Keratinocyte (primary cell): ENCODE results near the gene GDPD5. TPM values are rescaled to one million over a fixed set of nuclear protein-coding genes. Genes with fewer than 3 reads are reported as not detected.

Experiments
- DNase-seq: peaks from one replicate; pipeline ENCODE4 v3.0.0-alpha.2; 2011; ENCODE audit warnings: low read depth, missing footprints, low spot score
- FAIRE-seq: peaks from 2 replicates; lab custom pipeline; 2011; peaks lifted over from hg19 to GRCh38; lab: Jason Lieb, UNC
- H2AFZ ChIP-seq: 2 replicates; pipeline ENCODE4 v1.6.0; 2012; ENCODE audit warnings: low read length, control low read depth, inconsistent platforms; ENCODE audit not compliant: control insufficient read depth
- H3K27ac ChIP-seq: 2 replicates; pipeline ENCODE4 v1.5.1; 2011; ENCODE audit warnings: low read length; ENCODE audit not compliant: control insufficient read depth, insufficient read depth
- H3K27me3 ChIP-seq: 3 replicates; pipeline ENCODE4 v1.6.0; 2011; ENCODE audit warnings: low read length; ENCODE audit not compliant: control insufficient read depth, insufficient read depth; ENCODE audit errors: extremely low read depth
- H3K36me3 ChIP-seq, 2 experiments: 2 replicates in 1 of 2; 3 replicates in 1 of 2; pipeline ENCODE4 v1.5.1; 2011; ENCODE audit warnings: low read length in 2 of 2, mild to moderate bottlenecking in 1 of 2; ENCODE audit not compliant: control insufficient read depth in 2 of 2, insufficient read depth in 2 of 2; ENCODE audit errors: extremely low read depth in 1 of 2
- H3K4me1 ChIP-seq: 3 replicates; pipeline ENCODE4 v1.5.1; 2011; ENCODE audit warnings: low read length; ENCODE audit not compliant: control insufficient read depth, insufficient read depth; ENCODE audit errors: extremely low read depth
- H3K4me2 ChIP-seq: 3 replicates; pipeline ENCODE4 v1.6.0; 2011; ENCODE audit warnings: low read depth, low read length; ENCODE audit not compliant: control insufficient read depth, insufficient read depth; ENCODE audit errors: extremely low read depth
- H3K4me3 ChIP-seq, 3 experiments: fragments of 200-600 bp in 1 of 3; sonication (generic) in 1 of 3; 2 replicates in 2 of 3; 3 replicates in 1 of 3; pipeline ENCODE4 v1.5.1; 2011 to 2016; ENCODE audit warnings: low read length in 3 of 3, mild to moderate bottlenecking in 3 of 3, control low read depth in 2 of 3, inconsistent platforms in 1 of 3, low read depth in 1 of 3, mixed read lengths in 1 of 3, mixed run types in 1 of 3, moderate library complexity in 1 of 3; ENCODE audit not compliant: control insufficient read depth in 2 of 3, insufficient read depth in 2 of 3; ENCODE audit errors: extremely low read depth in 1 of 3
- H3K79me2 ChIP-seq: 2 replicates; pipeline ENCODE4 v1.6.0; 2012; ENCODE audit warnings: low read length; ENCODE audit not compliant: control insufficient read depth, insufficient read depth
- H3K9ac ChIP-seq: 3 replicates; pipeline ENCODE4 v1.6.0; 2011; ENCODE audit warnings: low read length; ENCODE audit not compliant: control insufficient read depth, insufficient read depth; ENCODE audit errors: extremely low read depth
- H3K9me1 ChIP-seq: 3 replicates; pipeline ENCODE4 v1.6.0; 2011; ENCODE audit warnings: low read length; ENCODE audit not compliant: control insufficient read depth, insufficient read depth; ENCODE audit errors: extremely low read depth
- H3K9me3 ChIP-seq: 2 replicates; pipeline ENCODE4 v1.5.1; 2012; ENCODE audit warnings: low read depth, low read length; ENCODE audit not compliant: control insufficient read depth
- H4K20me1 ChIP-seq: 3 replicates; pipeline ENCODE4 v1.6.0; 2011; ENCODE audit warnings: low read length; ENCODE audit not compliant: control insufficient read depth, insufficient read depth; ENCODE audit errors: extremely low read depth
- CTCF ChIP-seq, 3 experiments: IDR thresholded peaks in 1 of 3; conservative IDR thresholded peaks in 1 of 3; optimal IDR thresholded peaks in 1 of 3; 2 replicates in 2 of 3; 3 replicates in 1 of 3; pipeline versions ENCODE3 to v1.5.1; 2011; ENCODE audit warnings: low read length in 3 of 3, mild to moderate bottlenecking in 3 of 3, moderate library complexity in 2 of 3, control low read depth in 1 of 3, inconsistent platforms in 1 of 3; ENCODE audit not compliant: insufficient read depth in 2 of 3; ENCODE audit errors: extremely low read depth in 1 of 3
- EZH2 ChIP-seq: IDR thresholded peaks from one replicate; pipeline ENCODE4 v1.6.1; 2012; ENCODE audit warnings: inconsistent platforms, mild to moderate bottlenecking, low read length, moderate library complexity
- dilution Hi-C: fragments of 300-500 bp; cut with MboI; formaldehyde crosslinking; loops from one replicate; pipeline ENCODE4 v1.7.0; 2020; ENCODE audit warnings: low sequenced_read_pairs; ENCODE audit not compliant: extremely low pct_ligation_motif_present
- polyA plus RNA-seq, 5 experiments: library from polyadenylated mRNA; depleted of rRNA in 3 of 5; stranded (reverse) in 3 of 5; stranded (forward) in 1 of 5; unstranded in 1 of 5; fragments of >200 nt; gene quantifications; 1 replicate in 1 of 5; 2 replicates in 3 of 5; 3 replicates in 1 of 5; pipeline versions ENCODE4 v1.2.1 to v1.2.3, GENCODE V29; 2011 to 2012; ENCODE audit warnings: missing spikeins in 2 of 5, low read depth in 1 of 5, low replicate concordance in 1 of 5

Gene GDPD5
- polyA plus RNA-seq, 1 donor (not counting 4 experiments of a cell fraction or from before 2014, with no cell fraction given): 2.1 TPM

DNA sequence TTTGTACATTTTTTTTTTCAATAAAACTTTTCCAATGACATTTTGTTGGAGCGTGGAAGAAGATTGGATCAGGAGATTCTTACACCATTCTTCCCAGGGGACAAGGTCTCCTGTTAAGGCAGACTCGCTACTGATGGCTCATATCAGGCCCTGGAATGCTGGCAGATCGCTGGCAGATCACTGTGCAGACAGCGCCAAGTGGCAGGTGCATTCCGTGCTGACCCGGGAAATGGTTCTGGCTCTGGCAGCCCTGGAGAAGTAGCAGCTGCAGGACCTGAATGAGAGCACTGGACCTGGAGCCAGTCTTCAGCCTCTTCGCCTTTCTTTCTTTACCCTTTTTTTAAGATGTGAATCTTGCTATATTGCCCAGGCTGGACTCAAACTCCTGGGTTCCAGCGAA is 47.0 kb upstream of the GDPD5 start:
- peaks cover 2% of the 10 kb centered on the region for H3K4me1 ChIP-seq
- peaks cover 47 to 50% of the 10 kb centered on the region in 2 experiments for H3K36me3 ChIP-seq
- dilution Hi-C loops: no loop called here

DNA sequence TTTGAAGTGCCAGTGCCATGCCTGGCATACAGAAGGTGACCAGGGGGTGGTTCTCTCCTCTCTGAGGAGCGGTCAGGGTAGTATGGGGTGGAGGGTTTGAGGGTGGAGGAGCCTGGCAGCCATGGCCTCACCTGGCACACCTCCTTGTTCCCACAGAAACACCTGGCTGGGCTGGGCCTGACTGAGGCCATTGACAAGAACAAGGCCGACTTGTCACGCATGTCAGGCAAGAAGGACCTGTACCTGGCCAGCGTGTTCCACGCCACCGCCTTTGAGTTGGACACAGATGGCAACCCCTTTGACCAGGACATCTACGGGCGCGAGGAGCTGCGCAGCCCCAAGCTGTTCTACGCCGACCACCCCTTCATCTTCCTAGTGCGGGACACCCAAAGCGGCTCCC is 45.9 kb upstream of the GDPD5 start:
- H3K9ac ChIP-seq: no peak overlapping the region
- peaks cover 2% of the 10 kb centered on the region for H3K4me1 ChIP-seq
- FAIRE-seq: no peak
- no peak overlapping the region for H3K27ac ChIP-seq
- H3K27me3 ChIP-seq: no peaks in the 10 kb centered on the region
- no peak overlapping the region for H3K4me2 ChIP-seq
- H3K9me3 ChIP-seq: no peaks in the 10 kb centered on the region
- H3K36me3 ChIP-seq: peaks cover 56% of the 10 kb centered on the region in 2 experiments
- H4K20me1 ChIP-seq: peaks cover 12% of the 10 kb centered on the region
- DNase-seq: no peak
- peaks cover 24% of the 10 kb centered on the region for H3K79me2 ChIP-seq
- dilution Hi-C loops: no loop called here
- H3K9me1 ChIP-seq: no peaks in the 10 kb centered on the region
- TF ChIP-seq EZH2 (no peak), CTCF (optimal IDR thresholded peaks at IDR 0.05 in 1 of 3, IDR thresholded peaks at IDR 0.05 in 1 of 3, conservative IDR thresholded peaks at IDR 0.05 in 1 of 3; ENCODE audit: extremely low read depth in 1 of 3, insufficient read depth in 2 of 3, low read length in 3 of 3) (no peak)
- no peak overlapping the region for H3K4me3 ChIP-seq
- H2AFZ ChIP-seq: no peak overlapping the region

More for the DNA sequence above, 47.0 kb upstream of the GDPD5 start:
- FAIRE-seq (no peak), DNase-seq (no peak)
- H3K9me1 ChIP-seq: no peaks in the 10 kb centered on the region
- H3K4me3 ChIP-seq: no peak overlapping the region
- no peak overlapping the region for H2AFZ ChIP-seq
- no peak overlapping the region for H3K4me2 ChIP-seq
- H3K27ac ChIP-seq: no peak overlapping the region
- H3K9me3 ChIP-seq: no peaks in the 10 kb centered on the region
- TF ChIP-seq EZH2: no peak
- TF ChIP-seq CTCF (optimal IDR thresholded peaks at IDR 0.05 in 1 of 3, IDR thresholded peaks at IDR 0.05 in 1 of 3, conservative IDR thresholded peaks at IDR 0.05 in 1 of 3; ENCODE audit: extremely low read depth in 1 of 3, insufficient read depth in 2 of 3, low read length in 3 of 3): no peak
- peaks cover 7% of the 10 kb centered on the region for H4K20me1 ChIP-seq
- H3K9ac ChIP-seq: no peak overlapping the region
- no peaks in the 10 kb centered on the region for H3K27me3 ChIP-seq
- H3K79me2 ChIP-seq: peaks cover 12% of the 10 kb centered on the region
